Mesothelial cell of epicardium (in vitro differentiated cells): ENCODE data around the gene WIZ. TPM values are rescaled to one million over a fixed set of nuclear protein-coding genes. Genes with fewer than 3 reads are reported as not detected.
"Not testable (repeated sequence)": the region's sequence is repeated elsewhere in the genome, so short reads cannot be mapped to it uniquely, and the experiment has no call there.

ENCODE experiments used
- DNase-seq, 2 experiments: peaks; one replicate each; pipeline ENCODE4 v3.0.0; 2021; ENCODE audit warnings: low spot score in 2 of 2; ENCODE audit not compliant: unreplicated experiment in 2 of 2
- H3K27ac Mint-ChIP-seq: 2 replicates; pipeline ENCODE4 v1.8.0; 2021; ENCODE audit warnings: mixed read lengths
- H3K27me3 Mint-ChIP-seq: 2 replicates; pipeline ENCODE4 v1.8.0; 2021; ENCODE audit warnings: low read depth, mixed read lengths
- H3K36me3 Mint-ChIP-seq: 2 replicates; pipeline ENCODE4 v1.8.0; 2021; ENCODE audit warnings: mixed read lengths
- H3K4me1 Mint-ChIP-seq: 2 replicates; pipeline ENCODE4 v1.8.0; 2021; ENCODE audit warnings: mixed read lengths
- H3K4me3 Mint-ChIP-seq: 2 replicates; pipeline ENCODE4 v1.8.0; 2021; ENCODE audit warnings: mild to moderate bottlenecking, moderate library complexity, mixed read lengths
- H3K9me3 Mint-ChIP-seq: 2 replicates; pipeline ENCODE4 v1.8.0; 2021; ENCODE audit warnings: mixed read lengths
- total RNA-seq: library from RNA; stranded (reverse); gene quantifications from 3 replicates; pipeline ENCODE4 v1.2.1, GENCODE V29; 2021
- TF ChIP-seq, protein P1 (sequence below): fragments of 200-600 bp; sonication (generic); IDR thresholded peaks from one replicate; pipeline ENCODE4 v1.5.0; 2021; ENCODE audit warnings: antibody characterized with exemption; ENCODE audit not compliant: unreplicated experiment

Gene WIZ
- total RNA-seq, 1 donor from 2014 or later, result 57.5 TPM

DNA sequence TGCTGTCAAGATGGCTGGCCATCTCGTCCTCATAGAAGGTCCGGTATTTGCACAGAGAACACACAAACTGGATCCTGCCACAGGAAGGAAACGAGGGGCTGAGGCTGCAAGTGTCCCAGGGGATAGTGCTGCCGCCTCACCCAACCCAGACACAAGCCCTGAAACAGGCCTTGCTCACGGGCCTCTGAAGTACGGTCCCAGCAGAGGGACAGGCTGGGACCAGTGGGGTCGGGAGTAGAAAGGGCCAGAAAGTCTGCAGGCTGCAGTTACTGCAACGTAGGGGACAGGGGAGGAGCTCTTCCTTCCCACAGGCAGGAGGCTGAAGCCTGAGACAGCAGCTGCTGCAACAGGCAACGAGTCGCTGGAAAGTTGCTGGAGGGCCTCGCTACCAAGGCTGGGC, 52.0 kb downstream of the WIZ start:
- Mint-ChIP-seq H3K27ac (no peak overlapping the region), H3K27me3 (no peaks in the 10 kb centered on the region), H3K4me3 (no peak overlapping the region), H3K9me3 (no peaks in the 10 kb centered on the region), H3K4me1 (no peaks in the 10 kb centered on the region), H3K36me3 (peaks cover 37% of the 10 kb centered on the region)
- no peak for DNase-seq
- TF ChIP-seq, protein P1, sequence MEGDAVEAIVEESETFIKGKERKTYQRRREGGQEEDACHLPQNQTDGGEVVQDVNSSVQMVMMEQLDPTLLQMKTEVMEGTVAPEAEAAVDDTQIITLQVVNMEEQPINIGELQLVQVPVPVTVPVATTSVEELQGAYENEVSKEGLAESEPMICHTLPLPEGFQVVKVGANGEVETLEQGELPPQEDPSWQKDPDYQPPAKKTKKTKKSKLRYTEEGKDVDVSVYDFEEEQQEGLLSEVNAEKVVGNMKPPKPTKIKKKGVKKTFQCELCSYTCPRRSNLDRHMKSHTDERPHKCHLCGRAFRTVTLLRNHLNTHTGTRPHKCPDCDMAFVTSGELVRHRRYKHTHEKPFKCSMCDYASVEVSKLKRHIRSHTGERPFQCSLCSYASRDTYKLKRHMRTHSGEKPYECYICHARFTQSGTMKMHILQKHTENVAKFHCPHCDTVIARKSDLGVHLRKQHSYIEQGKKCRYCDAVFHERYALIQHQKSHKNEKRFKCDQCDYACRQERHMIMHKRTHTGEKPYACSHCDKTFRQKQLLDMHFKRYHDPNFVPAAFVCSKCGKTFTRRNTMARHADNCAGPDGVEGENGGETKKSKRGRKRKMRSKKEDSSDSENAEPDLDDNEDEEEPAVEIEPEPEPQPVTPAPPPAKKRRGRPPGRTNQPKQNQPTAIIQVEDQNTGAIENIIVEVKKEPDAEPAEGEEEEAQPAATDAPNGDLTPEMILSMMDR, result no peak

DNA sequence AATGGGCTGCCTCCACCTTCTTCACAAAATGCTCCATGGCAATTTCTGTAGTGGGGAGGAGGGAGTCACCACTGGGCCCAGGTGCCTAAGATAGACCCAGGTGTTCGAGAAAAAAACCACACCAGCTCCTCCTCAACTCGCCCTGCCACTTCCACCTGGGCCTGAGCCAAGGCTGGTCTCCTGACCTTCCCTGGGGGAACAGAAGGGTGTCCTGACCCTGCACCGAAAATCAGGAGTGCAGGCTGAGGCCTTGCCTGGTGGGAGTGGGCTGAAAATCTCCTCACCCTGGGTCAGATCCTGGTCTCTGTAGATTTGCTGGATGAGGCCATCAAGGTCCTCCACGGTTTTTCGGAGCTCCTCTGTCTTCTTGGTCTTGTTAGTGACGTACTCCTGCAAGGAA, 52.5 kb downstream of the WIZ start:
- Mint-ChIP-seq H3K36me3 (peaks cover 38% of the 10 kb centered on the region), H3K27ac (no peak overlapping the region), H3K9me3 (no peaks in the 10 kb centered on the region), H3K27me3 (no peaks in the 10 kb centered on the region), H3K4me1 (no peaks in the 10 kb centered on the region), H3K4me3 (no peak overlapping the region)
- TF ChIP-seq, protein P1, result no peak
- DNase-seq, result no peak

DNA sequence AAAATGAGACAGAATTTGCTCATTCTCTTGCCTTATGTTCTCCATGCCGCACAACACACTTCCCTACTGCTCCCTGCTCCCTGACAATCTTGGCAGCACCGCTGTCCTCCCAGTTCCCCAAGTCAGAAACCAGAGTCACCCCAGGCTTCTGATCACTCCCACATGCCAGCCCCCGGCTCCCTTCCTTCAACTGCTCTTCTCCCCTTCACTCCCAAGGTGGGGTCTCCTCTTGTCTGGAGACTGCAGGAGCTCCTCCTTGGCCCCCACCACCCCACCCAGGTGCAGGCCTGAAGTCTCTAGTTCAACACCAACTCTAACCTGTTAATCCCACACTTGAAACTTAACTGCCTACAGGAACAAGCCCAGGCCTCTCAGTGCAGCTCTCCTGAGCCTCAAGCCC, 53.3 kb downstream of the WIZ start:
- no peak for DNase-seq
- Mint-ChIP-seq H3K36me3 (peaks cover 38% of the 10 kb centered on the region), H3K27me3 (no peaks in the 10 kb centered on the region), H3K4me3 (no peak overlapping the region), H3K9me3 (no peaks in the 10 kb centered on the region), H3K27ac (no peak overlapping the region), H3K4me1 (no peaks in the 10 kb centered on the region)
- TF ChIP-seq, protein P1, result no peak

DNA sequence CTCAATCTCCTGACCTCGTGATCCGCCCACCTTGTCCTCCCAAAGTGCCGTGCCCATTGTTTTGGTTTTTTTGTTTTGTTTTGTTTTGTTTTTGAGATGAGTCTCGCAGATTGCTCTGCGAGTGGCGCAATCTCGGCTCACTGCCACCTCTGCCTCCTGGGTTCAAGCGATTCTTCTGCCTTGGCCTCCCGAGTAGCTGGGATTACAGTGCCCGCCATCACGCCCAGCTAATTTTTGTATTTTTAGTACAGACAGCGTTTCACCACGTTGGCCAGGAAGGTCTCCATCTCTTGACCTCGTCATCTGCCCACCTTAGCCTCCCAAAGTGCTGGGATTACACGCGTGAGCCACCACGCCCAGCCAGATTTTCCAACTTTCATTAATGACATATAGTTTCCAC, 54.5 kb downstream of the WIZ start:
- not testable (repeated sequence) for H3K27ac Mint-ChIP-seq, H3K27me3 Mint-ChIP-seq, DNase-seq, H3K4me3 Mint-ChIP-seq, H3K9me3 Mint-ChIP-seq, H3K4me1 Mint-ChIP-seq
- peaks cover 40% of the 10 kb centered on the region for H3K36me3 Mint-ChIP-seq

DNA sequence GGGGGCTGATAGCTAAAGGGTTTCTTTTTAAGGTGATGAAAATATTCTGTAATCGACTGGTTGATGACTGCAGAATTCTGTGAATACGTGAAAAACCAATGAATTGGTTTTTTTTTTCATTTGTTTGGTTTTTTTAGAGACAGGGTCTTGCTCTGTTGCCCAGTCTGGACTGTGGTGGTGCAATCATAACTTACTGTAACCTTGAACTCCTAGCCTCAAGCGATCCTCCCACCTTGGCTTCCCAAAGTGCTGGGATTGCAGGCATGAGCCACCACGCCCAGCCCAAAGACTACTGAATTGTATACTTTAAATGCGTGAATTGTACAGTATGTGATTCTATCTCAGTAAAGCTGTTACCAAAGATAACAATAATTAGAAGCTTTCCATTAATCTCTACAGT, 55.3 kb downstream of the WIZ start:
- H3K36me3 Mint-ChIP-seq, result peaks cover 44% of the 10 kb centered on the region

DNA sequence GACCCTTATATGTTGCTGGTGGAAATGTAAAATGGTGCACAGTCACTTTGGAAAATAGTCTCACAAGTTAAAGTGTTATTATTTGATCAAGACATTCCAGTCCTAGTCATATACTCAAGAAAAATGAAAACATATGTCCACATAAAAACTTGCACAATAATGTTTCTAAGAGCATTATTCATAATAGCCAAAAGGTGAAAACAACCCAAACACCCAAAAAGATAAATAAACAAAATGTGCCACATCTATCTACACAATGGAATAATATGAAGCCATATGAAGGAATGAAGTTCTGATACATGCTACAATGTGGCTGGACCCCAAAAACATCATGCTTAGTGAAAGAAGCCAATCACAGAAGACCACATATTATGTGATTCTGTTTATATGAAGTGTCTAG, 55.8 kb downstream of the WIZ start:
- Mint-ChIP-seq H3K36me3 (peaks cover 47% of the 10 kb centered on the region), H3K9me3 (no peaks in the 10 kb centered on the region), H3K27me3 (no peaks in the 10 kb centered on the region), H3K4me3 (no peak overlapping the region), H3K27ac (no peak overlapping the region), H3K4me1 (no peaks in the 10 kb centered on the region)
- DNase-seq, result no peak
- TF ChIP-seq, protein P1, result no peak

More for the DNA sequence above, 55.3 kb downstream of the WIZ start:
- Mint-ChIP-seq H3K4me1 (no peaks in the 10 kb centered on the region), H3K4me3 (no peak overlapping the region), H3K27me3 (no peaks in the 10 kb centered on the region), H3K9me3 (no peaks in the 10 kb centered on the region), H3K27ac (no peak overlapping the region)
- TF ChIP-seq, protein P1, result no peak
- DNase-seq, result no peak
